ENCODE measurements around the gene BCAS1.

GRCh38 chr20:54091120-54091480, 20.7 kb upstream of the BCAS1 start:
- TF ChIP-seq MAX (IDR thresholded peaks at IDR 0.05; ENCODE audit: low read depth, low read length): no peak
- TF ChIP-seq, protein P1, sequence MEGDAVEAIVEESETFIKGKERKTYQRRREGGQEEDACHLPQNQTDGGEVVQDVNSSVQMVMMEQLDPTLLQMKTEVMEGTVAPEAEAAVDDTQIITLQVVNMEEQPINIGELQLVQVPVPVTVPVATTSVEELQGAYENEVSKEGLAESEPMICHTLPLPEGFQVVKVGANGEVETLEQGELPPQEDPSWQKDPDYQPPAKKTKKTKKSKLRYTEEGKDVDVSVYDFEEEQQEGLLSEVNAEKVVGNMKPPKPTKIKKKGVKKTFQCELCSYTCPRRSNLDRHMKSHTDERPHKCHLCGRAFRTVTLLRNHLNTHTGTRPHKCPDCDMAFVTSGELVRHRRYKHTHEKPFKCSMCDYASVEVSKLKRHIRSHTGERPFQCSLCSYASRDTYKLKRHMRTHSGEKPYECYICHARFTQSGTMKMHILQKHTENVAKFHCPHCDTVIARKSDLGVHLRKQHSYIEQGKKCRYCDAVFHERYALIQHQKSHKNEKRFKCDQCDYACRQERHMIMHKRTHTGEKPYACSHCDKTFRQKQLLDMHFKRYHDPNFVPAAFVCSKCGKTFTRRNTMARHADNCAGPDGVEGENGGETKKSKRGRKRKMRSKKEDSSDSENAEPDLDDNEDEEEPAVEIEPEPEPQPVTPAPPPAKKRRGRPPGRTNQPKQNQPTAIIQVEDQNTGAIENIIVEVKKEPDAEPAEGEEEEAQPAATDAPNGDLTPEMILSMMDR (IDR thresholded peaks at IDR 0.05; ENCODE audit: low read depth, low read length): no peak

All from NB4 (cell line).